Keratinocyte (primary cell): ENCODE measurements around the gene DUSP2.

Source experiments
- EZH2 ChIP-seq: IDR thresholded peaks from one replicate; pipeline ENCODE4 v1.6.1; 2012; ENCODE audit warnings: inconsistent platforms, mild to moderate bottlenecking, low read length, moderate library complexity
- TF ChIP-seq, protein P1 (sequence below), 3 experiments: IDR thresholded peaks in 1 of 3; conservative IDR thresholded peaks in 1 of 3; optimal IDR thresholded peaks in 1 of 3; 2 replicates in 2 of 3; 3 replicates in 1 of 3; pipeline versions ENCODE3 to v1.5.1; 2011; ENCODE audit warnings: low read length in 3 of 3, mild to moderate bottlenecking in 3 of 3, moderate library complexity in 2 of 3, control low read depth in 1 of 3, inconsistent platforms in 1 of 3; ENCODE audit not compliant: insufficient read depth in 2 of 3; ENCODE audit errors: extremely low read depth in 1 of 3

GRCh38 chr2:96161898-96162297 lies 16.7 kb upstream of the DUSP2 start:
- TF ChIP-seq, protein P1, sequence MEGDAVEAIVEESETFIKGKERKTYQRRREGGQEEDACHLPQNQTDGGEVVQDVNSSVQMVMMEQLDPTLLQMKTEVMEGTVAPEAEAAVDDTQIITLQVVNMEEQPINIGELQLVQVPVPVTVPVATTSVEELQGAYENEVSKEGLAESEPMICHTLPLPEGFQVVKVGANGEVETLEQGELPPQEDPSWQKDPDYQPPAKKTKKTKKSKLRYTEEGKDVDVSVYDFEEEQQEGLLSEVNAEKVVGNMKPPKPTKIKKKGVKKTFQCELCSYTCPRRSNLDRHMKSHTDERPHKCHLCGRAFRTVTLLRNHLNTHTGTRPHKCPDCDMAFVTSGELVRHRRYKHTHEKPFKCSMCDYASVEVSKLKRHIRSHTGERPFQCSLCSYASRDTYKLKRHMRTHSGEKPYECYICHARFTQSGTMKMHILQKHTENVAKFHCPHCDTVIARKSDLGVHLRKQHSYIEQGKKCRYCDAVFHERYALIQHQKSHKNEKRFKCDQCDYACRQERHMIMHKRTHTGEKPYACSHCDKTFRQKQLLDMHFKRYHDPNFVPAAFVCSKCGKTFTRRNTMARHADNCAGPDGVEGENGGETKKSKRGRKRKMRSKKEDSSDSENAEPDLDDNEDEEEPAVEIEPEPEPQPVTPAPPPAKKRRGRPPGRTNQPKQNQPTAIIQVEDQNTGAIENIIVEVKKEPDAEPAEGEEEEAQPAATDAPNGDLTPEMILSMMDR (optimal IDR thresholded peaks at IDR 0.05 in 1 of 3, IDR thresholded peaks at IDR 0.05 in 1 of 3, conservative IDR thresholded peaks at IDR 0.05 in 1 of 3; ENCODE audit: extremely low read depth in 1 of 3, insufficient read depth in 2 of 3, low read length in 3 of 3) = no peak
- no peak for TF ChIP-seq EZH2
